Uterus (tissue), 2 donors: ENCODE results near the gene TP53RK.

ENCODE experiments used
- CTCF ChIP-seq, 4 experiments: fragments of 200-600 bp in 2 of 4; fragments of 450-650 bp in 2 of 4; sonication (generic) in 2 of 4; IDR thresholded peaks; one replicate each; pipeline ENCODE4 v1.5.1; 2016 to 2019; ENCODE audit warnings: antibody characterized with exemption in 4 of 4, mild to moderate bottlenecking in 2 of 4, moderate library complexity in 1 of 4
- POLR2A ChIP-seq, 2 donors: fragments of 450-650 bp; IDR thresholded peaks; one replicate each; pipeline ENCODE4 v1.6.1; 2016; ENCODE audit warnings: antibody characterized with exemption in 2 of 2, mild to moderate bottlenecking in 1 of 2, moderate library complexity in 1 of 2

DNA sequence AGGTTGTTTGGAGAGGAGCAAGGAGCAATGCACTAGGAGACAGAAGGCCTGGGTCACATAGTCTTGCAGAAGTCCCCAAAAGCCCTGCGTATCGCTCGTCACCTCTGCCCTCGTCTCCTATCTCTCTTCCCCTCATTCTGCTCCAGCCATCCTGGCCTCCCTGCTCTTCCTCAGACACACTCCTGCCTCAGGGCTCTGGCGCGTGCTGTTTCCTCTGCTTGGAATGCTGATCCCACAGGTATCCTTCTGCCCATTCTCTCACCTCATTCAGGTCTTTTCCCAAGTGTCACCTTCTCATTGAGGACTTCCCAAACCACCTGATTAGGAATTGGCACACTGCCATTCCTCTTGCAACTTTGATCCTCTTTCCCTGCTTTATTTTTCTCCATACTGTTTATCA lies 11.2 kb upstream of the TP53RK start:
- TF ChIP-seq POLR2A (IDR thresholded peaks at IDR 0.05) (no peak), CTCF (IDR thresholded peaks at IDR 0.05) (no peak)
